Kidney tubule cell (primary cell): Measurements from ENCODE around the gene PLCL1.
"Not testable (repeated sequence)": the region's sequence is repeated elsewhere in the genome, so short reads cannot be mapped to it uniquely, and the experiment has no call there.

Source experiments
- DNase-seq: peaks from one replicate; pipeline ENCODE4 v3.0.0-alpha.2; 2018; ENCODE audit warnings: low spot score

The PLCL1 gene

GRCh38 chr2:198000417-198000816, 196.0 kb downstream of the PLCL1 start:
- DNase-seq = no peak

GRCh38 chr2:198004173-198004572, 199.8 kb downstream of the PLCL1 start:
- peak; percentile 61 for DNase-seq

- peak; percentile 58 for DNase-seq
These were observed 200.8 kb downstream of the PLCL1 start for GRCh38 chr2:198004921-198005829.

- DNase-seq = no peak
These were observed 202.3 kb downstream of the PLCL1 start for GRCh38 chr2:198006733-198007132.

DNA sequence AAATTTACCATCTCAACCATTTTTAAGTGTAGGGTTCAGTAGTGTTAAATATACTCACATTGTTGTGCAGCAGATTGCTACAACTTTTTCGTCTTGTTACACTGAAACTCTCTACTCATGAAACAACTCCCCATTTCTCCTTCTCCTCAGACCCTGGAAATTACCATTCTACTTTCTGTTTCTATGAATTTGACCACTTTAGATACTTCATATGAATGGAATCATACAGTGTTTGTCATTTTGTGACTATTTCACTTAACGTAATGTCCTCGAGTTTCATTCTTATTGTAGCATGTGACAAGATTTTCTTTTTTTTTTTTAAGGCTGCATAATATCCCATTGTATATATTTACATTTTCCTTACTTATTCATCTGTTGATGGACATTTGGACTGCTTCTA, 203.8 kb downstream of the PLCL1 start:
- DNase-seq = no peak

DNA sequence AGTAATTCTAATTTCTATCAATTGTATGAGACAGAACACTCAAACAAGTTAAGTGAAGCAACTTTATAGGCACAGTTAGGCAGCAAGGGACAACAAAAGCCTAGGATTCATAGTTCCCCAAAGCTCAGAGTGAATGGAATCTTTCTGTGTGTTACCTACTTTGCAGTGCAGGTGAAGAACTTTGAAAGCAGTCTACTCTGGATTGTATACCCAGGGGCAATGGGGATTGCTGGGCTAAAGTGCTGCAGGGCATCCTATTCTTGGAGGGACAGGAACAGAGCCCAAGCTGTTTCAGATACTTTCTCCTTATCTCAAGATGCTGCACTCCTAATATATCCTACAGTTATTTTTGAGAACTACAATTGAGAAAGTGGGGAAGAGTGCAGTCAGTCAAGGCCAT, 207.6 kb downstream of the PLCL1 start:
- no peak for DNase-seq

DNA sequence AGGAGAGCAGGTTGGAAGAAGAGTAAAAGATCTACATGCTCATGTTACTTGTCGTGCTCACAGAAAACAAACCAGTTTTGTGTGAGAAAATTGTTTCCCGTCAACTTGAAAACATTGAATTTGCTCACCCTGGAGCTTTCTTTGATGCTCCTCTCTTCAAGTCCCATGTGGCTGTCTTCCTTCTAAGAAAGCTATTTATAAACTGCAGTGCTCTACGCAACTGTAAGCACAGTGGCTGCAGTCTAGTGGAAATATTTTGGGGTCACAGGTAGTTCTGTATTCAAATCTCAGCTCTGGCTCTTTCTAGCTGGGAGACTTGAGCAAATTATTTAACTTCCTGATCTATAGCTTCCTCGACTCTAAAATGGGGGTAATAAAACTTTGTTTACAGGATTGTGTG, 211.8 kb downstream of the PLCL1 start:
- DNase-seq = no peak

GRCh38 chr2:198017068-198017467, 212.7 kb downstream of the PLCL1 start:
- DNase-seq = no peak

DNA sequence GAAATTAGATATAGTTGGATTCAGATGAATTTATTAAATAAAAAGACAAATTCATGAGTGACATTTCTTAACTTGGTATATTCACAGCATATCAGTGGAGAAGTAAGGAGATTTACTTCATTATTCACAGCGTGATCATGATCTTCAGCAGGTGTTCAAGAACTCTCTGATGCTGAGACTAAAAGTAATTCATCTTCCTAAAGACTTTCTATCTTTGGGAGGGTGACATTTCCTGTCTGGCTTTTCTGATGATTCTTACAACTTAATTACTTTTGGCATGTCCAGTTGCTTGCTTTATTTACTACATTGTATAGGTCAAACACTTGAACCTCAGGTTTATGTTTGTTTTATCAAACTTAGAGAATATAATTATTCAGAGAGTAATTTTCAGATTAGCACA, 224.6 kb downstream of the PLCL1 start:
- DNase-seq = no peak

- not testable (repeated sequence) for DNase-seq
These were observed 225.2 kb downstream of the PLCL1 start for GRCh38 chr2:198029576-198029975.

GRCh38 chr2:198033626-198034025, 229.2 kb downstream of the PLCL1 start:
- DNase-seq = no peak

DNA sequence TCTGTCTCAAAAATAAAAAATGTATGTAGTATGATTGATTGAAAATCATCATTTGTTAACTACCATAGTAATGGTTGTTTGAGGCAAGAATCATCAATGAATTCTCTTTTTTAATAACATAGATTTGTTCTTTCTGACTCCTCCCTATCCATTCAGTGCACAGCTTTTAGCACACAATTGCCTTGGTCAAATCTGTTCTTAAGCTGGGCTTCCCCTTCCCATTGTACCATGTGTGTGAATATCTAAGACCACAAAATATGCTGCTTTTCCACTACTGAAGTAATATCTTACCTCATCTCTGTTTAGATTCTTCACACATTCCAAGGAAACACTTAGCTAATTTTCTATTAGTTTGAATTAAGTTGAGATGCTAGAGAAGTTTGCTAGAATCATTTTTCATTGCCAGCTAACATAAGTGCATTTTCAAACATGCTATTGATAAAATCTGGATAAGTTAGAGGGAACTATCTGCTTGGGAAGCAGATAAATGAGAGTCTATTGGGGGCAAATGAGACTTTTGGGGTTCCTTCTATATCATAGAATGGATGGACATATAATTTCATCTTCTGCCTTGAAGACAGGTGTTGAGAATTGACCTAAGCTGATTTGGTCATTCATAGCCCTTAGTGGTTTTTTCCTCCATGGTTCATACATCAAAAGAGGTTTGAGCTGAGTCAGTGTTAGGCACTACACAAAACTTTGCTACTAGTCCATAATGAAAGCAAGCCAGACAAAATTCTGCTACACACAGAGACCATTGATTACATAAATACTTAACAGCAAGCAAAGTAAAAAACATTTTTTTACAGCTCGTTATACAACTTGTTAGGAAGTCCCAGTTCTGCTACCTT, 231.9 kb downstream of the PLCL1 start:
- no peak for DNase-seq

DNA sequence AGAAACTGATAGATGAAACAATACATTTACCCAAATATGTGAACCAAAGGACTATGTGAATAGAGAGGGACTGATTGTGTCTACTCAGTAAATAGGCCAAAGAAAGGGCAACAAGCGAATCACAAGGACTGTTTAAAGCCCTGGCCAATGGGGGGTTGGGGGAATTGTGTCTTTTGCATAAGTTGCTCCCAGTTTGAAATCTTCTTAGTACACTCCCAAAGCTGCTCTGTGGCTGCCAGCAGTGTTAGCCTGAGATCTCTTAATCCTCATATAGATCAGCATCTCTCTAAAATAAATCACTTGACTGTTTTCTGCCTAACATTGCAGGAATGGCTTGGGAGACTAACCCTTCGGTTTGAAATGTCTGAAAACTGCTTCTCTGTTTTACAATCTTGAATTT, 236.4 kb downstream of the PLCL1 start:
- DNase-seq = no peak

DNA sequence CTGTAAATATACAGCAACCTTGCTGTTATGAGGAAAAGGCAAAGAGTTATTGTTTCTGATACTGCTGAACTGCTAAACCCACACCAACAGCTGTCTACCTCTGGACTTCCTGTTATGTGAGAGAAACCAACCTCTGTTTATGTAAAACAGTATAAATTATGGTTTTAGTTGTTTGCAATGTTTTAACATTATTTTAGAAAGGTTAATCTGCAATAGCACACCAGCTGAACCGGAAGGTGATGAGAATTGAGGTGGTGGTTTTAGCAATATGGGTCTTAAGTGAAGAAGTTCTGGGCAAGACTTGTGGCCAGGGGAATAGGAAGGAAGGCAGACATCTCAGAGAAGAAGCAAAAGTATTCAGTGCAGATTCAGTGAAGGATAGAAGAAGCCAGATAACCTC, 237.8 kb downstream of the PLCL1 start:
- DNase-seq = no peak

DNA sequence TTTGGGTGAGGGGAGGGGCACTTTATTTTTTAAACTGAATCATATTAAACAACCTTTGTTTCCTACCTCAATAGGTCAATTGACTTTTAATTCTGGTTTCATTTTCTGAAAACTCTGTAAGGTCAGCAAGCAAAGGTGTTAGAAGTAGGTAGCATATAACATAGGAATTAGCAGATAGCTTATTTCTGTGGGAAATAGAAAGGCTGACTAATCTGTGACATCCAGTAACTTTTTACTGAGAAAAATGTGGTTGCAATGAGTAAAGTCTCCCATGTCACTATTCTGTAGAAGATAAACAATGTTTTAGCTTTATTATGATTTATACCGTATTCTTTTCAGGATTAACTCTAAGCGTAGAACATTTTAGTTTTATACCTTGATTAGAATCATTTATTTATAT, 240.4 kb downstream of the PLCL1 start:
- no peak for DNase-seq

GRCh38 chr2:198045227-198045626, 240.8 kb downstream of the PLCL1 start:
- DNase-seq = no peak

DNA sequence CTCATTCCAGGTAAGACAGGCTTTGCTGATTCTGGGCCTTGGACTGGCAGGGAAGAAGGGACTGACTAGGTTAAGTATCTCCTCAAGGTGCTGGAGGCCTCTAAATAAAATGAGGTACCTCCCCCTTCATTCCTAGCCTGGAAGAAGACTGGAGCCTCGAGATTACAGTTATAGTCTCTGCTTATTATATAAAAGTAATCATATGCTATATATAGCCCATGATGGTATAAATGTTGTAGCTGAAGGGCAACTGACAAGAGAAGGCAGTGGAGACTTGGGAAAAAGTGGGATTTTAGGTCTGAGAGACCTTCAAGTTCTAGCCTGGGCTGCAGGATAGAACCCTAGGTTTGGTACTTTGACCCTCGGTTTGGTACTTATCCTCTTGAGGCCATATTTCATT, 248.3 kb downstream of the PLCL1 start:
- DNase-seq = no peak

DNA sequence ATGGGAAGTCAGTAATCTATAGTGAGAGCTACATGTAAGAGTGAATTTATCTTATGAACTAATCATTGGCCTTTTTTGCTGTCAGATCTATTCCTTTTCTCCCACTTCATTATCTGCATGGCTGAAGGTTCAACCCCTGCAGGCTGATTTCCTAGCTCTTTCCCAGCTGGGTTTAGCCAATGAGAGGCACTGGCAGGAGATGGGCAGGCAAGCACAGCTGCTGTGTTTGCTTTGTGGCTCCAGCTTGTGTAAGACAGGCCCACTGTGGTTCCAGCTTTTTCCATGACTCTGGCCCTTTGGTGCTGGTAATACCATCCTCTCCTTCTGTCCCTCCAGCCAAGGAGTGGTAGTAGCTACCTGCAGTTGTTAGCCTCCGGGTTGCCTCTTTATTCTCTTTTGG, 248.8 kb downstream of the PLCL1 start:
- no peak for DNase-seq

GRCh38 chr2:198053776-198054175, 249.4 kb downstream of the PLCL1 start:
- no peak for DNase-seq

DNA sequence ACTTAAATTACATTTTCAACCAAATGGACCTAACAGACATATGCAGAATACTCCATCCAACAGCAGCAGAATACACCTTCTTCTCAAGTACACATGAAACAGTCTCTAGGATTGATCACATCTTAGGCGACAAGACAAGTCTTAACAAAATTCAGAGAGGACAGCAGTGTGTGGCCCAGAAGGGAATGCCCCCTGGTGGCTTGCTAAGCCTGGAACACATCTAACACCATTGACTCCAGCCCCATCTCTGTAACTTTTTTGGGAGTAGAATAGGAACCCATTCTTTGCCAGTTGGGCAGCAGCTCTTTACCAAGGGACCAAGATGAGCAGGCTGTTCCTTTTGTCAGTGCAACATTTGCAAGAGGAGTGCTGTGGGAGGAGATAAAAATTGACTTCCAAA, 249.9 kb downstream of the PLCL1 start:
- peak; percentile 19 for DNase-seq

GRCh38 chr2:198055716-198056115, 251.3 kb downstream of the PLCL1 start:
- DNase-seq = no peak

GRCh38 chr2:198056836-198057235, 252.4 kb downstream of the PLCL1 start:
- DNase-seq = no peak

GRCh38 chr2:198059800-198060199, 255.4 kb downstream of the PLCL1 start:
- DNase-seq = no peak
